Measurements from ENCODE around the gene TRIM17. TPM values are rescaled to one million over a fixed set of nuclear protein-coding genes. Genes with fewer than 3 reads are reported as not detected.
A peak's percentile ranks its signal among the peaks of the same experiment; 100 is the strongest.

TRIM17 gene
- total and polyA plus RNA-seq, 2 of the 8 experiments (the other 6 are each of a cell fraction or from before 2014, with no cell fraction given), result 1.1 to 2.2 TPM

DNA sequence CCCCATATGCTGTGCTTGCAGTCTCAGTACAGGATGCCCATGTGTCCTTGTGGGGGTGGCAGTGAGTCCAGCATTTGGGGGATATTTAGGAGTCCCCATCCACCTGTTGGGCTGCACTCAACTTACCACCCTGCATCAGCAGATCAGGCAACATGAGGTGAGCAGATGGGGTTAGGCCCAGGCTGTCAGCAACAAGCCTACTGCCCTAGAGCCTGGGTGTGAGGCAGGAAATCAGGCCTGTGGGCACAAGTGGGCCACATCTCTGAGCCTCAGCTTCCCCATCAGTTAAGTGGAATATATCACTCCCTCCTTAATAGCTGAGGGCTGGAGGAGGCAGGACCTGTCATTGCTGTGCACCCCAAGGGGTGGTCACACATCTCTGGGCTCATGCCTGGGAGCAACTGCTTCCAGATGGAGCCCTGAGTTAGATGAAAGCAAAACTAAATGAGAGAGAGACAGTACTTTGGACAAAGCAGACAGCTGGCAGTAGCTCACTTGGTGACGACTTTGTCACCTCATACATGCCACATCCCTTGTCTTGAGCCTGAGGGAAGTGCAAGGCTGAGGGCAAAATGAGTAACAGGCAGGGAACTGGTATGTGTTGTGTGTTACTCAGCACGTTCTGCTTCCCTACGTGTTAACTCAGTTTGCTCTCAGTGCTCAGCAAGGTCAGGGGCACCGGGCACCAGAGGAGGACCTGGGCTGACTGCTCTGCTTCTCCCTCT lies 58.5 kb downstream of the TRIM17 start:
- H2AFZ ChIP-seq (ENCODE audit: low read length), result no peak overlapping the region
- H3K79me1 ChIP-seq (ENCODE audit: low read depth, low read length), result no peaks in the 10 kb centered on the region
- H3K4me2 ChIP-seq (ENCODE audit: insufficient read depth in 1 of 2, low read depth in 2 of 2, low read length in 2 of 2), result no peak overlapping the region
- H3K23me2 ChIP-seq (ENCODE audit: low read depth, low read length), result no peaks in the 10 kb centered on the region
- no peaks in the 10 kb centered on the region; a peak in 2 of 7 replicates for H3K27me3 ChIP-seq (replicated peaks in 1 of 4; ENCODE audit: control insufficient read depth in 3 of 4, extremely low read depth in 1 of 4, insufficient read depth in 3 of 4, low read length in 3 of 4)
- H3K36me3 ChIP-seq (ENCODE audit: control insufficient read depth in 2 of 4, insufficient read depth in 4 of 4, low read length in 3 of 4), result no peaks in the 10 kb centered on the region
- no peak overlapping the region for H3K4me3 ChIP-seq (ENCODE audit: extremely low read depth in 1 of 4, insufficient read depth in 2 of 4, low read depth in 3 of 4, low read length in 4 of 4)
- TF ChIP-seq, protein P1, sequence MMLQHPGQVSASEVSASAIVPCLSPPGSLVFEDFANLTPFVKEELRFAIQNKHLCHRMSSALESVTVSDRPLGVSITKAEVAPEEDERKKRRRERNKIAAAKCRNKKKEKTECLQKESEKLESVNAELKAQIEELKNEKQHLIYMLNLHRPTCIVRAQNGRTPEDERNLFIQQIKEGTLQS (IDR thresholded peaks at IDR 0.05; ENCODE audit: insufficient read depth, low read depth, low read length), result no peak
- TF ChIP-seq RXRA (IDR thresholded peaks at IDR 0.05; ENCODE audit: insufficient read depth, low read depth, low read length) (no peak), GABPA (IDR thresholded peaks at IDR 0.05; ENCODE audit: borderline replicate concordance, insufficient read depth, low read length) (no peak), TCF12 (IDR thresholded peaks at IDR 0.05; ENCODE audit: low read depth, low read length) (no peak), SUZ12 (IDR thresholded peaks at IDR 0.05; ENCODE audit: low read length) (no peak), CREB1 (IDR thresholded peaks at IDR 0.05) (no peak)
- no peaks in the 10 kb centered on the region; a peak in 2 of 7 replicates for H3K4me1 ChIP-seq (replicated peaks in 1 of 4; ENCODE audit: control insufficient read depth in 3 of 4, insufficient read depth in 4 of 4, low read length in 3 of 4)
- no peak overlapping the region for H2BK5ac ChIP-seq (ENCODE audit: low read depth, low read length)
- H2BK12ac ChIP-seq (ENCODE audit: low read depth, low read length), result no peak overlapping the region
- H4K20me1 ChIP-seq (replicated peaks in 1 of 2; ENCODE audit: control insufficient read depth in 1 of 2, insufficient read depth in 2 of 2, low read length in 2 of 2), result no peaks in the 10 kb centered on the region
- H2BK120ac ChIP-seq (replicated peaks; ENCODE audit: low read depth, low read length), result no peak overlapping the region
- H4K91ac ChIP-seq (replicated peaks; ENCODE audit: insufficient read length, low read length), result no peak overlapping the region
- FAIRE-seq, result no peak
- no peak overlapping the region for H3K18ac ChIP-seq (ENCODE audit: extremely low read depth, low read length)
- no peak overlapping the region for H2BK15ac ChIP-seq (ENCODE audit: low read length)
- POLR2A ChIA-PET (ENCODE audit: partially characterized antibody), result no interaction called here
- no peak overlapping the region for H3K27ac ChIP-seq (ENCODE audit: low read depth, low read length)
- no peak overlapping the region; a peak in 1 of 7 replicates for H3K9ac ChIP-seq (replicated peaks in 1 of 4; ENCODE audit: extremely low read depth in 1 of 4, low read depth in 3 of 4, low read length in 3 of 4)
- no peak overlapping the region for H3K56ac ChIP-seq (replicated peaks; ENCODE audit: insufficient read length, low read depth, low read length)
- no peaks in the 10 kb centered on the region for H3K79me2 ChIP-seq (ENCODE audit: control insufficient read depth in 1 of 2, insufficient read depth in 2 of 2, low read length in 2 of 2)
- H2BK20ac ChIP-seq (ENCODE audit: low read length), result no peak overlapping the region
- DNase-seq (ENCODE audit: low read depth in 1 of 2, low spot score in 2 of 2), result no peak
- no peak overlapping the region for H3K4ac ChIP-seq (replicated peaks; ENCODE audit: insufficient read length, low read depth, low read length)
- CTCF ChIA-PET (ENCODE audit: partially characterized antibody), result interaction anchor here (1.1 kb wide), 1 partner anchor 31 kb away, joined by 3 read pairs; no protein-coding TSS in a partner anchor
- WGBS, 2 experiments (ENCODE audit: extremely low coverage in 1 of 2, insufficient coverage in 1 of 2, insufficient read length in 1 of 2, insufficient replicate concordance in 2 of 2, low coverage in 1 of 2, low lambda C conversion rate in 2 of 2, missing lambda C conversion rate in 1 of 2), result 78% methylated on average over 4 of the region's 4 CpGs; no CpG with 5 or more reads in 1 of the 2 experiments
- no peak overlapping the region for H4K5ac ChIP-seq (ENCODE audit: insufficient read length, low read depth, low read length)
- H3K14ac ChIP-seq (ENCODE audit: insufficient read length), result no peak overlapping the region
- no peak overlapping the region for H3K23ac ChIP-seq (ENCODE audit: insufficient read length)
- 0 out of 2 replicates have a peak overlapping the region, but pooled peaks have one; percentile 42 for H4K8ac ChIP-seq (ENCODE audit: extremely low read depth, insufficient read depth, low read length)
- peaks cover 0 to 3% of the 10 kb centered on the region in 2 experiments; a peak in 1 of 4 replicates for H3K9me3 ChIP-seq (ENCODE audit: insufficient read depth in 2 of 2, low read depth in 1 of 2, low read length in 1 of 2)
- no peak overlapping the region for H2AK5ac ChIP-seq (ENCODE audit: low read depth, low read length)
